PFSK-1 (cell line): ENCODE data around the gene EIF1AX.

Experiments used
- FOXP2 ChIP-seq: optimal IDR thresholded peaks from 2 replicates; pipeline ENCODE3; 2011; ENCODE audit warnings: borderline replicate concordance, control low read depth, inconsistent platforms; ENCODE audit not compliant: insufficient read depth; ENCODE audit errors: extremely low read length, extremely low read depth
- POLR2AphosphoS5 ChIP-seq: IDR thresholded peaks from 2 replicates; pipeline ENCODE4 v1.6.1; 2012; ENCODE audit warnings: low read depth, mild to moderate bottlenecking, control low read depth, low read length, moderate library complexity
- SIN3A ChIP-seq: IDR thresholded peaks from 2 replicates; pipeline ENCODE4 v1.6.1; 2012; ENCODE audit warnings: mild to moderate bottlenecking, low read length, moderate library complexity, borderline replicate concordance; ENCODE audit not compliant: insufficient read depth
- TAF1 ChIP-seq: IDR thresholded peaks from 2 replicates; pipeline ENCODE4 v1.6.1; 2012; ENCODE audit warnings: low read length, control low read depth, borderline replicate concordance; ENCODE audit not compliant: insufficient read depth
- TF ChIP-seq, protein P1 (sequence below), 2 experiments: IDR thresholded peaks; 2 replicates each; pipeline versions ENCODE4 v1.6.1 to v1.8.0; 2011 to 2012; ENCODE audit warnings: low read depth in 2 of 2, low read length in 2 of 2, control low read depth in 1 of 2, inconsistent platforms in 1 of 2, mild to moderate bottlenecking in 1 of 2, moderate library complexity in 1 of 2; ENCODE audit not compliant: insufficient read depth in 1 of 2

The EIF1AX gene

DNA sequence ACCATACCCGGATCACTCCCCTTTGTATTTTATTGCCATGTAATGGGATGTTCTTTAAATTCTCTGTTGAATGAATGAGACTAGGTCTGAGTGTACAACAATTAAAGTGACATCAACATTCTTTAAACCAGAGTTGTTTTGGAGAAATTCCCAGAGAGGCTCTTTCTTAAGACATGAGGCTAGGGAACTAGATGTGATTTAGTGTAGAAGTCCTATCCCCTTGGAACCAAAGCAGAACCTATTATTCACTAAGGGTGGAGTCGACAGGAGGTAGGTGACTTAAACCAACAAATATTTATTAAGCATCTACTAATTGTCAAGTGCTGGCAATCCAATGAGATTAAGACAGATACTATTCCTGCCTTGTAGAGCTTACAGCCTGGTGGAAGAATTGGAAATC lies 1.7 kb downstream of the EIF1AX start:
- TF ChIP-seq, protein P1, sequence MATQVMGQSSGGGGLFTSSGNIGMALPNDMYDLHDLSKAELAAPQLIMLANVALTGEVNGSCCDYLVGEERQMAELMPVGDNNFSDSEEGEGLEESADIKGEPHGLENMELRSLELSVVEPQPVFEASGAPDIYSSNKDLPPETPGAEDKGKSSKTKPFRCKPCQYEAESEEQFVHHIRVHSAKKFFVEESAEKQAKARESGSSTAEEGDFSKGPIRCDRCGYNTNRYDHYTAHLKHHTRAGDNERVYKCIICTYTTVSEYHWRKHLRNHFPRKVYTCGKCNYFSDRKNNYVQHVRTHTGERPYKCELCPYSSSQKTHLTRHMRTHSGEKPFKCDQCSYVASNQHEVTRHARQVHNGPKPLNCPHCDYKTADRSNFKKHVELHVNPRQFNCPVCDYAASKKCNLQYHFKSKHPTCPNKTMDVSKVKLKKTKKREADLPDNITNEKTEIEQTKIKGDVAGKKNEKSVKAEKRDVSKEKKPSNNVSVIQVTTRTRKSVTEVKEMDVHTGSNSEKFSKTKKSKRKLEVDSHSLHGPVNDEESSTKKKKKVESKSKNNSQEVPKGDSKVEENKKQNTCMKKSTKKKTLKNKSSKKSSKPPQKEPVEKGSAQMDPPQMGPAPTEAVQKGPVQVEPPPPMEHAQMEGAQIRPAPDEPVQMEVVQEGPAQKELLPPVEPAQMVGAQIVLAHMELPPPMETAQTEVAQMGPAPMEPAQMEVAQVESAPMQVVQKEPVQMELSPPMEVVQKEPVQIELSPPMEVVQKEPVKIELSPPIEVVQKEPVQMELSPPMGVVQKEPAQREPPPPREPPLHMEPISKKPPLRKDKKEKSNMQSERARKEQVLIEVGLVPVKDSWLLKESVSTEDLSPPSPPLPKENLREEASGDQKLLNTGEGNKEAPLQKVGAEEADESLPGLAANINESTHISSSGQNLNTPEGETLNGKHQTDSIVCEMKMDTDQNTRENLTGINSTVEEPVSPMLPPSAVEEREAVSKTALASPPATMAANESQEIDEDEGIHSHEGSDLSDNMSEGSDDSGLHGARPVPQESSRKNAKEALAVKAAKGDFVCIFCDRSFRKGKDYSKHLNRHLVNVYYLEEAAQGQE (IDR thresholded peaks at IDR 0.05; ENCODE audit: insufficient read depth in 1 of 2, low read depth in 2 of 2, low read length in 2 of 2) = no peak
- TF ChIP-seq SIN3A = no peak
- TF ChIP-seq FOXP2 = no peak
- no peak for TF ChIP-seq POLR2AphosphoS5
- no peak for TF ChIP-seq TAF1

DNA sequence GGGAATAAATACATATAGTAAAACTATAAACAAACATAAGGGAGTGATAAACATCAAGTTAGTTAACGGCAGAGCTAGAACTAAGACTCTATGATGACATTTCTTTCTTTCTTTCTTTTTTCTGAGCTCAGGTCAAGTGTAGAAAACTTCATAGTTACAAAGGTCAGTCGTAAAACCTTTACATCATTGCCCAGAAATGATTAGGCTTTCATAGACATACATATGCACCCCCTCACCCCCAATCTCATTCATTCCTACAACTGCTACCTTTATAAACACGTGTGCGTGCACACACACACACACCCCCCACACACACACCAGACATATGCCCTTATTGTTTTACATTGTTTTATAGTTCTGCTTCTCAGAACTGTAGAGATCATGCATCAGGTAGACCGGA lies 5.7 kb downstream of the EIF1AX start:
- TF ChIP-seq FOXP2 = no peak
- no peak for TF ChIP-seq POLR2AphosphoS5
- TF ChIP-seq, protein P1 (IDR thresholded peaks at IDR 0.05; ENCODE audit: insufficient read depth in 1 of 2, low read depth in 2 of 2, low read length in 2 of 2) = no peak
- TF ChIP-seq TAF1 = no peak
- no peak for TF ChIP-seq SIN3A

DNA sequence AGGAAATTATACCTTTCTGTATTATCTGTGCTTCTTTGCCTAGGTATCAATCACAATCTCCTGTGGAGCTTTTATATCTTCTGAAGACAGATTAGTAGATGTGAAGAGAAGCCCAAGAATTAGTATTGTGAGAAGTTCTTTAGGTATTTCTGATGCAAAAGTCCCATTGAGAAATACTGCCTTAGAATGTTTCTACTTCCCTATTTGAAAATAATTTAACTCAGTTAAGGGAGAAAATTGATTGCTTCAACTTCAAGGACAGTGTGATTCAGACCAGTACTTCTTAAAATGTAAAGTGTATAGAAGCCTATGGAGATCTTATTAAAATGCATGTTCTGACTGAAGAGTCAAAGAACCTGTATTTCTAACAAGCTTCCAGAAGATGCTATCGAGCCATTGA lies 9.0 kb downstream of the EIF1AX start:
- TF ChIP-seq POLR2AphosphoS5 (no peak), FOXP2 (no peak), SIN3A (no peak), TAF1 (no peak)
- TF ChIP-seq, protein P1 (IDR thresholded peaks at IDR 0.05; ENCODE audit: insufficient read depth in 1 of 2, low read depth in 2 of 2, low read length in 2 of 2) = no peak

DNA sequence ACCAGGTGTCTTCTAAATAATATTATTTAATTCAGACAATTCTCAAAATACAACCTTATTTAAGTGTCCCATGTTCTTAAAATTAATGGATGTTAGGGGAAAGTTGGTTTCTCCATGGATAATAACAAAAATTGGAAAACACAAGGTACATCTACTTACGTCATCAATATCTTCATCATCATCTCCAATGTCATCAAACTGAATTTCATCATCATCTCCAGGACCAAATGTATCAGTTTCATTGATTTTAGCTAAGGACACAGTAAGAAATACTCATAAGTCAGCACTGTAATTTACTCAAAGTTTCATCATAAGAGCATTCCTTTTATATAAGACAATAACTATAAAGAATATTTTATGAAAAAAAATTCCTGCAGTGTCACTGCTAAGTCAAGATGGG lies 11.3 kb downstream of the EIF1AX start:
- TF ChIP-seq FOXP2 (no peak), POLR2AphosphoS5 (no peak), TAF1 (no peak), SIN3A (no peak)
- TF ChIP-seq, protein P1 (IDR thresholded peaks at IDR 0.05; ENCODE audit: insufficient read depth in 1 of 2, low read depth in 2 of 2, low read length in 2 of 2) = no peak

DNA sequence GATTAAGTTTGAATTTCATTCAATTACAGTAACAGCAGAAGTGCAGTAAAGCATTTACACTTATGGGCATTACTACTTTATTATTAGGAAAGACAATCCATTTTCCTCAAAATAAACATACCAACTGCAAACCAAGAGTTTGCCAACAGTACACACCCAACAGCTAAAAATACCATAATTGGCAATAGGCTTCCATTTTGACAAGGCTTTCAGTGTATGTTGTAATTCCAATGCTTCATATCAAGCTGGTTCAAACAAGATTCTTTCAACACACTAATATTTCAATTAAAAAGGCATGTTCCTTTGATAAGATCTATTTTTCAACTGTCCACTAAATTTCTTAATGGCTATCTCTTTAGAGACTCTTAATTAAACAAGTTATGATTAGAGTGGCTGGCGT lies 12.1 kb downstream of the EIF1AX start:
- TF ChIP-seq TAF1 = no peak
- TF ChIP-seq SIN3A = no peak
- TF ChIP-seq FOXP2 = no peak
- TF ChIP-seq, protein P1 (IDR thresholded peaks at IDR 0.05; ENCODE audit: insufficient read depth in 1 of 2, low read depth in 2 of 2, low read length in 2 of 2) = no peak
- no peak for TF ChIP-seq POLR2AphosphoS5
